ENCODE measurements around the gene NKIRAS1.

DNA sequence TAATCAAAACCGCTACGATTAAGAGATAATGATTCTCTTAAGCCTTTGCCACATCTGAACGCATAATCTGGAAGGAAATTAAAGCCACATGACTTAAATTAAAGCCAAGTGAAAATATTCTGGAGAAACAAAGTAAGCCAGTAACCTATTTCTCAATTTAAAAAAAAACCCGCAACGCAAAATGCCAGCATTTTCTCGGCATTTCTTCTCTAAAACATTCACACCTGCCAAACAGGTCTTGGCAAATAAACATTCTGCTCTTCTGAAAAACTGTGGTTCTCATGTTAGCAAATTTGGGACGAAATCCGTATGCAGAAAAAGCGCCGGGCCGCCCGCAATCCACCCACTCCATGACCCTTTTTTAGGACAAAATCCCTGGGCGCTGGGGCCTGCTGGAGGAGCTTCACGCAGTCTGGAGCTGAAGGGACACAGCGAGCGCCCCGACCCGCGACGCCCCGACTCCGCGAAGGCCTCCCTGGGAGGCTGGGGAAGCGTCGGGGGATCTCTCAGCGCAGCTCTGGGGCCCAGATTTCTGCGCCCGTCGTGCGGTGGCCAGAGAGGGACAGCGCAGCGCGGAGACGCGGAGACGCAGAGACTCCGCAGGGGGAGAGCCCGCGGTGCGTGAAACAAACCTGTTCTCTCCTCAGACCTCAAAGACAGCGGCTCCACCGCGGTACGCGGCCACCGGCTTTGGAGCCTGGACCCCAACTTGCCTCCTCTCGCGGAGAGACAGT, 471 bp downstream of the NKIRAS1 start:
- no peak for TF ChIP-seq POLR2A (IDR thresholded peaks at IDR 0.05)
- TF ChIP-seq, protein P1, sequence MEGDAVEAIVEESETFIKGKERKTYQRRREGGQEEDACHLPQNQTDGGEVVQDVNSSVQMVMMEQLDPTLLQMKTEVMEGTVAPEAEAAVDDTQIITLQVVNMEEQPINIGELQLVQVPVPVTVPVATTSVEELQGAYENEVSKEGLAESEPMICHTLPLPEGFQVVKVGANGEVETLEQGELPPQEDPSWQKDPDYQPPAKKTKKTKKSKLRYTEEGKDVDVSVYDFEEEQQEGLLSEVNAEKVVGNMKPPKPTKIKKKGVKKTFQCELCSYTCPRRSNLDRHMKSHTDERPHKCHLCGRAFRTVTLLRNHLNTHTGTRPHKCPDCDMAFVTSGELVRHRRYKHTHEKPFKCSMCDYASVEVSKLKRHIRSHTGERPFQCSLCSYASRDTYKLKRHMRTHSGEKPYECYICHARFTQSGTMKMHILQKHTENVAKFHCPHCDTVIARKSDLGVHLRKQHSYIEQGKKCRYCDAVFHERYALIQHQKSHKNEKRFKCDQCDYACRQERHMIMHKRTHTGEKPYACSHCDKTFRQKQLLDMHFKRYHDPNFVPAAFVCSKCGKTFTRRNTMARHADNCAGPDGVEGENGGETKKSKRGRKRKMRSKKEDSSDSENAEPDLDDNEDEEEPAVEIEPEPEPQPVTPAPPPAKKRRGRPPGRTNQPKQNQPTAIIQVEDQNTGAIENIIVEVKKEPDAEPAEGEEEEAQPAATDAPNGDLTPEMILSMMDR (IDR thresholded peaks at IDR 0.05): no peak

Measured in transverse colon (tissue), 3 donors.